RWPE1 (cell line): ENCODE measurements around the gene THTPA.

Source experiments
- CTCF ChIA-PET: fragments of 350-600 bp; sonication (Branson Sonifier 250); formaldehyde crosslinking; extraction: SDS; loops from one replicate; lab custom pipeline; 2021; lab: Yijun Ruan, JAX
- POLR2A ChIA-PET: fragments of 400-600 bp; formaldehyde crosslinking; extraction: SDS; loops from one replicate; lab custom pipeline; 2020; ENCODE audit warnings: antibody characterized with exemption; ENCODE audit not compliant: low non-redundant PET; lab: Yijun Ruan, JAX
- DNase-seq: peaks from one replicate; pipeline ENCODE4 v3.0.0; 2012; ENCODE audit warnings: low spot score
- H3K27ac ChIP-seq: fragments of 450-650 bp; 2 replicates; pipeline ENCODE4 v1.5.1; 2017
- CTCF ChIP-seq: fragments of 450-650 bp; conservative IDR thresholded peaks from 2 replicates; pipeline ENCODE4 v1.5.1; 2017; ENCODE audit warnings: low read depth, mild to moderate bottlenecking

Gene THTPA

GRCh38 chr14:23555882-23556699 is at the start of gene THTPA:
TSS of gene THTPA (plus strand) at chr14:23556271. CDS start at chr14:23556758, 487 bp downstream.
- ChIA-PET POLR2A (interaction anchor here (1.2 kb wide), 1 partner anchor 11 kb away, joined by 3 read pairs; no protein-coding TSS in a partner anchor), CTCF (interaction anchor here (1.7 kb wide), 1 partner anchor 11 kb away, joined by 7 read pairs; no protein-coding TSS in a partner anchor)
- TF ChIP-seq CTCF = no peak
- peak; percentile 86 for DNase-seq
- peak within 1 kb of the TSS; percentile 79 for H3K27ac ChIP-seq

- H3K27ac ChIP-seq = no peak overlapping the region
- DNase-seq = no peak
- ChIA-PET POLR2A (no interaction called here), CTCF (no interaction called here)
- TF ChIP-seq CTCF = no peak
These were observed 43.9 kb upstream of the THTPA start for GRCh38 chr14:23512156-23512555.

- DNase-seq = no peak
- CTCF ChIA-PET = no interaction called here
- peak overlapping the region; percentile 89 for H3K27ac ChIP-seq
- TF ChIP-seq CTCF = no peak
- POLR2A ChIA-PET = no interaction called here
These were observed 42.9 kb upstream of the THTPA start for GRCh38 chr14:23513005-23513817.

- DNase-seq = no peak
- TF ChIP-seq CTCF = no peak
- ChIA-PET POLR2A (no interaction called here), CTCF (no interaction called here)
- peak overlapping the region; percentile 89 for H3K27ac ChIP-seq
These were observed 42.0 kb upstream of the THTPA start for GRCh38 chr14:23513818-23514643.

- ChIA-PET CTCF (no interaction called here), POLR2A (no interaction called here)
- peak overlapping the region; percentile 89 for H3K27ac ChIP-seq
- DNase-seq = no peak
- TF ChIP-seq CTCF = no peak
These were observed 41.5 kb upstream of the THTPA start for GRCh38 chr14:23514644-23514957.
